Liver (tissue), 9 donors: ENCODE measurements around the gene RAB11FIP3. TPM values are rescaled to one million over a fixed set of nuclear protein-coding genes. Genes with fewer than 3 reads are reported as not detected.

Experiments
- DNase-seq: peaks from one replicate; pipeline ENCODE4 v3.0.0-alpha.2; 2017; ENCODE audit warnings: low spot score
- H3K27ac ChIP-seq, 2 donors: one replicate each; pipeline ENCODE4 v1.7.0; 2013; ENCODE audit warnings: inconsistent platforms in 2 of 2, low read length in 2 of 2, control low read depth in 1 of 2, low read depth in 1 of 2, mild to moderate bottlenecking in 1 of 2
- H3K27me3 ChIP-seq, 4 donors: one replicate each; pipeline versions ENCODE4 v1.6.1 to v1.7.0; 2013; ENCODE audit warnings: low read length in 3 of 4, inconsistent platforms in 1 of 4, mild to moderate bottlenecking in 1 of 4, moderate library complexity in 1 of 4; ENCODE audit not compliant: control insufficient read depth in 4 of 4, insufficient read depth in 4 of 4
- H3K36me3 ChIP-seq, 4 donors: one replicate each; pipeline versions ENCODE4 v1.6.1 to v1.7.0; 2013; ENCODE audit warnings: low read length in 3 of 4, mild to moderate bottlenecking in 3 of 4, low read depth in 1 of 4, moderate library complexity in 1 of 4; ENCODE audit not compliant: control insufficient read depth in 4 of 4, insufficient read depth in 3 of 4
- H3K4me1 ChIP-seq, 4 donors: one replicate each; pipeline versions ENCODE4 v1.6.1 to v1.7.0; 2013; ENCODE audit warnings: low read length in 3 of 4, mild to moderate bottlenecking in 3 of 4, moderate library complexity in 1 of 4; ENCODE audit not compliant: control insufficient read depth in 4 of 4, insufficient read depth in 4 of 4
- H3K4me3 ChIP-seq, 3 donors: one replicate each; pipeline versions ENCODE4 v1.6.1 to v1.7.0; 2013; ENCODE audit warnings: low read length in 3 of 3, control low read depth in 1 of 3, low read depth in 1 of 3, mild to moderate bottlenecking in 1 of 3
- H3K9ac ChIP-seq, 2 donors: one replicate each; pipeline ENCODE4 v1.7.0; 2013; ENCODE audit warnings: low read length in 2 of 2, mild to moderate bottlenecking in 2 of 2, moderate library complexity in 2 of 2, control low read depth in 1 of 2, low read depth in 1 of 2
- H3K9me3 ChIP-seq, 4 donors: one replicate each; pipeline versions ENCODE4 v1.6.1 to v1.7.0; 2013; ENCODE audit warnings: low read length in 3 of 4; ENCODE audit not compliant: control insufficient read depth in 4 of 4
- CTCF ChIP-seq: fragments of 150-350 bp; IDR thresholded peaks from 2 replicates; pipeline ENCODE4 v1.5.1; 2017; ENCODE audit warnings: improper control_type of control experiment, low read depth, low read length; ENCODE audit not compliant: missing input control
- EGR1 ChIP-seq, 2 donors: IDR thresholded peaks; 2 replicates each; pipeline ENCODE4 v1.6.1; 2016 to 2018; ENCODE audit warnings: antibody characterized with exemption in 2 of 2, low read depth in 2 of 2
- FOXA2 ChIP-seq: IDR thresholded peaks from 2 replicates; pipeline ENCODE4 v1.6.1; 2016; ENCODE audit warnings: antibody characterized with exemption
- GABPA ChIP-seq, 2 donors: IDR thresholded peaks in 1 of 2; conservative IDR thresholded peaks in 1 of 2; 2 replicates each; pipeline ENCODE4 v1.6.1; 2016; ENCODE audit warnings: antibody characterized with exemption in 2 of 2, mild to moderate bottlenecking in 1 of 2, moderate library complexity in 1 of 2
- HNF4A ChIP-seq, 2 donors: conservative IDR thresholded peaks; 2 replicates each; pipeline ENCODE4 v1.6.1; 2016; ENCODE audit warnings: antibody characterized with exemption in 2 of 2, mild to moderate bottlenecking in 2 of 2
- JUND ChIP-seq, 2 donors: IDR thresholded peaks; 2 replicates each; pipeline ENCODE4 v1.6.1; 2016; ENCODE audit warnings: antibody characterized with exemption in 2 of 2
- NR2F2 ChIP-seq: IDR thresholded peaks from 2 replicates; pipeline ENCODE4 v1.6.1; 2016; ENCODE audit warnings: antibody characterized with exemption
- RAD21 ChIP-seq, 2 donors: IDR thresholded peaks; 2 replicates each; pipeline ENCODE4 v1.6.1; 2016; ENCODE audit warnings: antibody characterized with exemption in 2 of 2, mild to moderate bottlenecking in 2 of 2
- RXRA ChIP-seq, 2 donors: IDR thresholded peaks; 2 replicates each; pipeline ENCODE4 v1.6.1; 2017 to 2018; ENCODE audit warnings: antibody characterized with exemption in 2 of 2, mild to moderate bottlenecking in 1 of 2
- SP1 ChIP-seq: IDR thresholded peaks from 2 replicates; pipeline ENCODE4 v1.6.1; 2018; ENCODE audit warnings: antibody characterized with exemption, mild to moderate bottlenecking
- TAF1 ChIP-seq: conservative IDR thresholded peaks from 2 replicates; pipeline ENCODE4 v1.6.1; 2016; ENCODE audit warnings: antibody characterized with exemption, mild to moderate bottlenecking
- YY1 ChIP-seq: IDR thresholded peaks from 2 replicates; pipeline ENCODE4 v1.6.1; 2016; ENCODE audit warnings: antibody characterized with exemption, mild to moderate bottlenecking
- WGBS: extraction: QIAGEN DNeasy Blood & Tissue Kit; methylation state at CpG from one replicate; pipeline ENCODE4 v1.1.7; 2013; 5-methylcytosine and 5-hydroxymethylcytosine counted together
- polyA plus RNA-seq, 2 donors: library from polyadenylated mRNA; stranded (reverse) in 1 of 2; unstranded in 1 of 2; fragments of 200-250 nt in 1 of 2; fragments of >200 nt in 1 of 2; fragmentation: Nextera tagmentation in 1 of 2; extraction: Ambion mirVana in 1 of 2; gene quantifications; one replicate each; pipeline versions ENCODE4 v1.2.1 to v1.2.3, GENCODE V29; 2013 to 2015
- total RNA-seq, 2 donors: library from RNA; depleted of rRNA; stranded (reverse); fragments of >200 nt; gene quantifications; one replicate each; pipeline ENCODE4 v1.2.3, GENCODE V29; 2014
- TF ChIP-seq, protein P1 (sequence below): IDR thresholded peaks from 2 replicates; pipeline ENCODE4 v1.6.1; 2016; ENCODE audit warnings: antibody characterized with exemption
- TF ChIP-seq, protein P2 (sequence below): IDR thresholded peaks from 2 replicates; pipeline ENCODE4 v1.6.1; 2016; ENCODE audit warnings: antibody characterized with exemption, mild to moderate bottlenecking
- TF ChIP-seq, protein P3 (sequence below): IDR thresholded peaks from 2 replicates; pipeline ENCODE4 v1.6.1; 2016; ENCODE audit warnings: antibody characterized with exemption
- TF ChIP-seq, protein P4 (sequence below): IDR thresholded peaks from 2 replicates; pipeline ENCODE4 v1.6.1; 2016; ENCODE audit warnings: antibody characterized with exemption
- donor health status: healthy.
- donor health status: healthy.
- donor health status: healthy.
- donor health status: healthy.
- donor health status: healthy.

RAB11FIP3 gene
- total and polyA plus RNA-seq, 4 donors: 3.5 to 29.4 (median 15.7) TPM

- H3K36me3 ChIP-seq: no peaks in the 10 kb centered on the region
- H3K9ac ChIP-seq: no peak within 1 kb of the TSS
- H3K27ac ChIP-seq: no peak within 1 kb of the TSS
- H3K4me3 ChIP-seq: peak within 1 kb of the TSS in 1 of 3 donors; percentile 0
- 61% methylated on average over 26 of the region's 26 CpGs for WGBS
- TF ChIP-seq GABPA (IDR thresholded peaks at IDR 0.05 in 1 of 2, conservative IDR thresholded peaks at IDR 0.05 in 1 of 2) (no peak), SP1 (no peak), FOXA2 (no peak), YY1 (no peak), RAD21 (IDR thresholded peaks at IDR 0.05) (no peak), RXRA (IDR thresholded peaks at IDR 0.05) (no peak), EGR1 (IDR thresholded peaks at IDR 0.05; ENCODE audit: low read depth in 2 of 2) (no peak), JUND (IDR thresholded peaks at IDR 0.05) (no peak), HNF4A (conservative IDR thresholded peaks at IDR 0.05) (no peak), TAF1 (no peak), CTCF (no peak), NR2F2 (no peak)
- TF ChIP-seq, protein P1, sequence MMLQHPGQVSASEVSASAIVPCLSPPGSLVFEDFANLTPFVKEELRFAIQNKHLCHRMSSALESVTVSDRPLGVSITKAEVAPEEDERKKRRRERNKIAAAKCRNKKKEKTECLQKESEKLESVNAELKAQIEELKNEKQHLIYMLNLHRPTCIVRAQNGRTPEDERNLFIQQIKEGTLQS: no peak
- TF ChIP-seq, protein P2, sequence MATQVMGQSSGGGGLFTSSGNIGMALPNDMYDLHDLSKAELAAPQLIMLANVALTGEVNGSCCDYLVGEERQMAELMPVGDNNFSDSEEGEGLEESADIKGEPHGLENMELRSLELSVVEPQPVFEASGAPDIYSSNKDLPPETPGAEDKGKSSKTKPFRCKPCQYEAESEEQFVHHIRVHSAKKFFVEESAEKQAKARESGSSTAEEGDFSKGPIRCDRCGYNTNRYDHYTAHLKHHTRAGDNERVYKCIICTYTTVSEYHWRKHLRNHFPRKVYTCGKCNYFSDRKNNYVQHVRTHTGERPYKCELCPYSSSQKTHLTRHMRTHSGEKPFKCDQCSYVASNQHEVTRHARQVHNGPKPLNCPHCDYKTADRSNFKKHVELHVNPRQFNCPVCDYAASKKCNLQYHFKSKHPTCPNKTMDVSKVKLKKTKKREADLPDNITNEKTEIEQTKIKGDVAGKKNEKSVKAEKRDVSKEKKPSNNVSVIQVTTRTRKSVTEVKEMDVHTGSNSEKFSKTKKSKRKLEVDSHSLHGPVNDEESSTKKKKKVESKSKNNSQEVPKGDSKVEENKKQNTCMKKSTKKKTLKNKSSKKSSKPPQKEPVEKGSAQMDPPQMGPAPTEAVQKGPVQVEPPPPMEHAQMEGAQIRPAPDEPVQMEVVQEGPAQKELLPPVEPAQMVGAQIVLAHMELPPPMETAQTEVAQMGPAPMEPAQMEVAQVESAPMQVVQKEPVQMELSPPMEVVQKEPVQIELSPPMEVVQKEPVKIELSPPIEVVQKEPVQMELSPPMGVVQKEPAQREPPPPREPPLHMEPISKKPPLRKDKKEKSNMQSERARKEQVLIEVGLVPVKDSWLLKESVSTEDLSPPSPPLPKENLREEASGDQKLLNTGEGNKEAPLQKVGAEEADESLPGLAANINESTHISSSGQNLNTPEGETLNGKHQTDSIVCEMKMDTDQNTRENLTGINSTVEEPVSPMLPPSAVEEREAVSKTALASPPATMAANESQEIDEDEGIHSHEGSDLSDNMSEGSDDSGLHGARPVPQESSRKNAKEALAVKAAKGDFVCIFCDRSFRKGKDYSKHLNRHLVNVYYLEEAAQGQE: no peak
- TF ChIP-seq, protein P3, sequence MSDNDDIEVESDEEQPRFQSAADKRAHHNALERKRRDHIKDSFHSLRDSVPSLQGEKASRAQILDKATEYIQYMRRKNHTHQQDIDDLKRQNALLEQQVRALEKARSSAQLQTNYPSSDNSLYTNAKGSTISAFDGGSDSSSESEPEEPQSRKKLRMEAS: no peak
- TF ChIP-seq, protein P4, sequence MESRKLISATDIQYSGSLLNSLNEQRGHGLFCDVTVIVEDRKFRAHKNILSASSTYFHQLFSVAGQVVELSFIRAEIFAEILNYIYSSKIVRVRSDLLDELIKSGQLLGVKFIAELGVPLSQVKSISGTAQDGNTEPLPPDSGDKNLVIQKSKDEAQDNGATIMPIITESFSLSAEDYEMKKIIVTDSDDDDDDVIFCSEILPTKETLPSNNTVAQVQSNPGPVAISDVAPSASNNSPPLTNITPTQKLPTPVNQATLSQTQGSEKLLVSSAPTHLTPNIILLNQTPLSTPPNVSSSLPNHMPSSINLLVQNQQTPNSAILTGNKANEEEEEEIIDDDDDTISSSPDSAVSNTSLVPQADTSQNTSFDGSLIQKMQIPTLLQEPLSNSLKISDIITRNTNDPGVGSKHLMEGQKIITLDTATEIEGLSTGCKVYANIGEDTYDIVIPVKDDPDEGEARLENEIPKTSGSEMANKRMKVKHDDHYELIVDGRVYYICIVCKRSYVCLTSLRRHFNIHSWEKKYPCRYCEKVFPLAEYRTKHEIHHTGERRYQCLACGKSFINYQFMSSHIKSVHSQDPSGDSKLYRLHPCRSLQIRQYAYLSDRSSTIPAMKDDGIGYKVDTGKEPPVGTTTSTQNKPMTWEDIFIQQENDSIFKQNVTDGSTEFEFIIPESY: no peak
- H3K9me3 ChIP-seq: no peaks in the 10 kb centered on the region
- H3K27me3 ChIP-seq: no peaks in the 10 kb centered on the region
- H3K4me1 ChIP-seq: peaks cover 5 to 37% (median 14%) of the 10 kb centered on the region in 4 donors
- peak; percentile 83 for DNase-seq
Measured at GRCh38 chr16:566475-567372, 141.3 kb downstream of the RAB11FIP3 start, which contains the start of gene NHLRC4. Gene NHLRC4, plus strand, starts transcription at chr16:567005. Its CDS starts 1,043 bp downstream, at chr16:568048.
